K562 treated with DMSO at 1 percent for 4 hours (cell line): ENCODE results near the gene ZNF746. TPM values are rescaled to one million over a fixed set of nuclear protein-coding genes. Genes with fewer than 3 reads are reported as not detected.

Experiments
- total RNA-seq: library from RNA; unstranded; fragments of 300-600 nt; gene quantifications from 2 replicates; pipeline ENCODE4 v1.2.3, GENCODE V29; 2022; ENCODE audit not compliant: insufficient read depth

The ZNF746 gene
- total RNA-seq: 25.5 and 30.1 TPM in 2 replicates

GRCh38 chr7:149497467-149498261, at the start of gene ZNF746:
Gene ZNF746, minus strand, starts transcription at chr7:149497809. Its CDS starts 273 bp downstream, at chr7:149497536.

GRCh38 chr7:149460493-149461277, 36.9 kb downstream of the ZNF746 start, which contains the start of gene ZNF777:
Gene ZNF777, minus strand, starts transcription at chr7:149461062. Its CDS starts 5,040 bp downstream, at chr7:149456022.

Other genes starting within 250 kb of the ZNF746 start
- gene ZNF783, start 235.6 kb downstream of the ZNF746 start, total RNA-seq: 2.6 and 4.1 TPM in 2 replicates
- gene ZNF777, start 36.7 kb downstream of the ZNF746 start, total RNA-seq: 15.4 and 17.9 TPM in 2 replicates